WTC11 (cell line): ENCODE data around the gene DPP7. TPM values are rescaled to one million over a fixed set of nuclear protein-coding genes. Genes with fewer than 3 reads are reported as not detected.

Experiments
- ATAC-seq: fragments of 200-7000 bp; cut with Tn5 transposase; 2 replicates; pipeline ENCODE4 v1.10.0; 2021; ENCODE audit warnings: mild to moderate bottlenecking, moderate library complexity
- CTCF ChIA-PET: fragments of 300-600 bp; sonication (Branson Sonifier 250); formaldehyde crosslinking; loops from one replicate; lab custom pipeline; 2021; ENCODE audit warnings: antibody characterized with exemption; lab: Charles Lee
- POLR2A ChIA-PET: fragments of 350-600 bp; sonication (Branson Sonifier 250); formaldehyde crosslinking; loops from one replicate; lab custom pipeline; 2021; ENCODE audit warnings: antibody characterized with exemption; lab: Charles Lee
- DNase-seq: peaks from one replicate; pipeline ENCODE4 v3.0.0; 2021; ENCODE audit warnings: low spot score
- H3K27ac Mint-ChIP-seq: 2 replicates; pipeline ENCODE4 v1.8.0; 2021; ENCODE audit warnings: mixed read lengths
- H3K27me3 Mint-ChIP-seq: 2 replicates; pipeline ENCODE4 v1.8.0; 2021; ENCODE audit warnings: low read depth, mild to moderate bottlenecking, moderate library complexity, mixed read lengths
- H3K36me3 Mint-ChIP-seq: 2 replicates; pipeline ENCODE4 v1.8.0; 2021; ENCODE audit warnings: mixed read lengths
- H3K4me1 Mint-ChIP-seq: 2 replicates; pipeline ENCODE4 v1.8.0; 2022; ENCODE audit warnings: mixed read lengths
- H3K4me3 Mint-ChIP-seq: 2 replicates; pipeline ENCODE4 v1.8.0; 2021; ENCODE audit warnings: mild to moderate bottlenecking, moderate library complexity, mixed read lengths
- H3K9me3 Mint-ChIP-seq: 2 replicates; pipeline ENCODE4 v1.8.0; 2021; ENCODE audit warnings: mixed read lengths
- ATF3 ChIP-seq: sonication (generic); formaldehyde crosslinking; conservative IDR thresholded peaks from 2 replicates; pipeline ENCODE4 v1.8.1; 2022; ENCODE audit warnings: mild to moderate bottlenecking, missing genetic modification reagents
- E2F1 ChIP-seq: sonication (generic); formaldehyde crosslinking; IDR thresholded peaks from 2 replicates; pipeline ENCODE4 v1.8.0; 2022; ENCODE audit warnings: mild to moderate bottlenecking, missing genetic modification reagents
- ELF4 ChIP-seq: sonication (generic); formaldehyde crosslinking; IDR thresholded peaks from 2 replicates; pipeline ENCODE4 v1.8.1; 2022; ENCODE audit warnings: low read depth, mild to moderate bottlenecking, moderate library complexity, missing genetic modification reagents
- ETV6 ChIP-seq: sonication (generic); formaldehyde crosslinking; IDR thresholded peaks from 2 replicates; pipeline ENCODE4 v1.8.1; 2022; ENCODE audit warnings: mild to moderate bottlenecking, missing genetic modification reagents
- GRHL2 ChIP-seq: fragments of 250-450 bp; sonication (Bioruptor Pico); IDR thresholded peaks from 2 replicates; pipeline ENCODE4 v1.8.0; 2022; ENCODE audit warnings: mild to moderate bottlenecking, moderate library complexity; ENCODE audit not compliant: insufficient replicate concordance, severe bottlenecking
- HMGXB4 ChIP-seq: sonication (generic); formaldehyde crosslinking; IDR thresholded peaks from 2 replicates; pipeline ENCODE4 v1.8.1; 2023; ENCODE audit warnings: mild to moderate bottlenecking, moderate library complexity, missing genetic modification reagents
- IRF1 ChIP-seq: sonication (generic); formaldehyde crosslinking; IDR thresholded peaks from 2 replicates; pipeline ENCODE4 v1.8.0; 2023; ENCODE audit warnings: missing genetic modification reagents
- MAX ChIP-seq: sonication (generic); formaldehyde crosslinking; IDR thresholded peaks from 2 replicates; pipeline ENCODE4 v1.8.0; 2022; ENCODE audit warnings: mild to moderate bottlenecking, missing genetic modification reagents
- MLX ChIP-seq: sonication (generic); formaldehyde crosslinking; IDR thresholded peaks from 2 replicates; pipeline ENCODE4 v1.8.1; 2023; ENCODE audit warnings: mild to moderate bottlenecking, missing genetic modification reagents, moderate library complexity
- NFYB ChIP-seq: sonication (generic); formaldehyde crosslinking; conservative IDR thresholded peaks from 2 replicates; pipeline ENCODE4 v1.8.0; 2022; ENCODE audit warnings: low read depth, missing genetic modification reagents
- OVOL2 ChIP-seq: fragments of 250-450 bp; sonication (Bioruptor Pico); IDR thresholded peaks from 2 replicates; pipeline ENCODE4 v1.9.0; 2021; ENCODE audit warnings: mild to moderate bottlenecking, borderline replicate concordance
- SMAD3 ChIP-seq: sonication (generic); formaldehyde crosslinking; IDR thresholded peaks from 2 replicates; pipeline ENCODE4 v1.8.0; 2022; ENCODE audit warnings: missing genetic modification reagents, mild to moderate bottlenecking, borderline replicate concordance
- SMAD4 ChIP-seq: sonication (generic); formaldehyde crosslinking; IDR thresholded peaks from 2 replicates; pipeline ENCODE4 v1.8.0; 2022; ENCODE audit warnings: mild to moderate bottlenecking, missing genetic modification reagents
- ZNF121 ChIP-seq: sonication (generic); formaldehyde crosslinking; IDR thresholded peaks from 2 replicates; pipeline ENCODE4 v1.8.0; 2023; ENCODE audit warnings: missing genetic modification reagents
- ZNF263 ChIP-seq: sonication (generic); formaldehyde crosslinking; IDR thresholded peaks from 2 replicates; pipeline ENCODE4 v1.8.1; 2022; ENCODE audit warnings: low read depth, mild to moderate bottlenecking, moderate library complexity, missing genetic modification reagents
- ZNF281 ChIP-seq: sonication (generic); formaldehyde crosslinking; IDR thresholded peaks from 2 replicates; pipeline ENCODE4 v1.8.0; 2023; ENCODE audit warnings: mild to moderate bottlenecking, missing genetic modification reagents
- ZNF317 ChIP-seq: sonication (generic); formaldehyde crosslinking; IDR thresholded peaks from 2 replicates; pipeline ENCODE4 v1.8.1; 2023; ENCODE audit warnings: low read depth, mild to moderate bottlenecking, moderate library complexity, missing genetic modification reagents, borderline replicate concordance
- ZNF425 ChIP-seq: fragments of 250-450 bp; sonication (Bioruptor Pico); conservative IDR thresholded peaks from 2 replicates; pipeline ENCODE4 v1.9.0; 2021; ENCODE audit warnings: mild to moderate bottlenecking
- total RNA-seq: library from RNA; stranded (reverse); gene quantifications from 3 replicates; pipeline ENCODE4 v1.2.3, GENCODE V29; 2021

DPP7 gene
- total RNA-seq, 1 experiment from 2014 or later, result 38.9 TPM

GRCh38 chr9:137084526-137084925, 30.0 kb downstream of the DPP7 start:
- Mint-ChIP-seq H3K9me3 (no peaks in the 10 kb centered on the region), H3K4me1 (peaks cover 16% of the 10 kb centered on the region), H3K36me3 (peaks cover 5% of the 10 kb centered on the region; the same call in 1 of the 2 replicates), H3K27ac (no peak overlapping the region), H3K27me3 (peaks cover 16% of the 10 kb centered on the region), H3K4me3 (no peak overlapping the region)
- CTCF ChIA-PET, result interaction anchor here (1.2 to 8.7 kb wide), 4 partner anchors 17 to 132 kb away, joined by 3 to 177 read pairs (median 24); partner anchors contain the start of genes NPDC1 and SAPCD2
- TF ChIP-seq ELF4, result no peak
- no peak for TF ChIP-seq ATF3 (CRISPR knock-in tag)
- TF ChIP-seq E2F1 (CRISPR knock-in tag), result no peak
- DNase-seq (no peak), ATAC-seq (no peak)
- POLR2A ChIA-PET, result interaction anchor here (0.6 kb wide), 2 partner anchors 14 to 154 kb away, joined by 3 read pairs; no protein-coding TSS in a partner anchor

- Mint-ChIP-seq H3K27ac (no peak overlapping the region), H3K36me3 (no peaks in the 10 kb centered on the region), H3K4me3 (no peak overlapping the region), H3K9me3 (no peaks in the 10 kb centered on the region), H3K27me3 (peaks cover 25% of the 10 kb centered on the region), H3K4me1 (peaks cover 16% of the 10 kb centered on the region)
- DNase-seq, result no peak
- ATAC-seq, result no peak
- POLR2A ChIA-PET, result no interaction called here
- TF ChIP-seq HMGXB4 (CRISPR knock-in tag) (no peak), ZNF263 (CRISPR knock-in tag) (no peak), MAX (CRISPR knock-in tag) (no peak), ZNF425 (CRISPR knock-in tag) (no peak), NFYB (CRISPR knock-in tag) (no peak), ZNF121 (no peak), OVOL2 (CRISPR knock-in tag) (no peak)
- CTCF ChIA-PET, result interaction anchor here (4.1 to 8.7 kb wide), 2 partner anchors 16 to 37 kb away, joined by 29 to 177 read pairs; partner anchors contain the start of genes NPDC1 and SAPCD2
Measured at GRCh38 chr9:137083394-137084004, 31.0 kb downstream of the DPP7 start.

- Mint-ChIP-seq H3K4me1 (peaks cover 11% of the 10 kb centered on the region), H3K27ac (no peak overlapping the region), H3K36me3 (no peaks in the 10 kb centered on the region), H3K9me3 (no peaks in the 10 kb centered on the region), H3K4me3 (no peak overlapping the region), H3K27me3 (peaks cover 31% of the 10 kb centered on the region)
- DNase-seq, result no peak
- ChIA-PET CTCF (interaction anchor here (8.7 kb wide), 1 partner anchor 15 kb away, joined by 177 read pairs; the partner anchor contains the start of gene SAPCD2), POLR2A (no interaction called here)
- ATAC-seq, result no peak
- TF ChIP-seq ELF4 (no peak), MLX (CRISPR knock-in tag) (no peak), ETV6 (CRISPR knock-in tag) (no peak), ZNF281 (CRISPR knock-in tag) (no peak), ZNF317 (CRISPR knock-in tag) (no peak), IRF1 (CRISPR knock-in tag) (no peak), GRHL2 (CRISPR knock-in tag) (no peak), SMAD4 (CRISPR knock-in tag) (no peak), SMAD3 (CRISPR knock-in tag) (no peak)
Measured at GRCh38 chr9:137082925-137083290, 31.6 kb downstream of the DPP7 start.
